SK-N-SH treated with all-trans-retinoic acid at 6 μM for 48 hours (cell line): ENCODE data around the gene SPTB.

Experiments
- ATAC-seq: fragments of 200-7000 bp; cut with Tn5 transposase; 3 replicates; pipeline ENCODE4 v1.9.1; 2020; ENCODE audit warnings: mild to moderate bottlenecking, moderate library complexity
- ESRRG ChIP-seq: fragments of 250-450 bp; sonication (Bioruptor Pico); IDR thresholded peaks from 2 replicates; pipeline ENCODE4 v1.6.1; 2021; ENCODE audit warnings: mild to moderate bottlenecking
- ISL1 ChIP-seq: fragments of 250-450 bp; sonication (Bioruptor Pico); IDR thresholded peaks from 2 replicates; pipeline ENCODE4 v2.1.2; 2022; ENCODE audit warnings: mild to moderate bottlenecking, moderate library complexity
- RARB ChIP-seq: fragments of 250-450 bp; sonication (Bioruptor Pico); IDR thresholded peaks from 2 replicates; pipeline ENCODE4 v1.8.0; 2021; ENCODE audit warnings: mild to moderate bottlenecking, moderate library complexity
- ZC3H10 ChIP-seq: fragments of 250-450 bp; sonication (Bioruptor Pico); IDR thresholded peaks from 2 replicates; pipeline ENCODE4 v1.5.1; 2021; ENCODE audit warnings: mild to moderate bottlenecking, moderate library complexity
- ZNF565 ChIP-seq: fragments of 450-650 bp; formaldehyde crosslinking; conservative IDR thresholded peaks from 2 replicates; pipeline ENCODE4 v1.5.0; 2020; ENCODE audit warnings: low read depth, mild to moderate bottlenecking, moderate library complexity
- ZNF70 ChIP-seq: fragments of 450-650 bp; formaldehyde crosslinking; IDR thresholded peaks from 2 replicates; pipeline ENCODE4 v1.5.0; 2020; ENCODE audit warnings: mild to moderate bottlenecking, moderate library complexity
- TF ChIP-seq, protein P1 (sequence below): fragments of 250-450 bp; sonication (Bioruptor Pico); IDR thresholded peaks from 2 replicates; pipeline ENCODE4 v1.8.0; 2021; ENCODE audit warnings: low read depth, mild to moderate bottlenecking, moderate library complexity, borderline replicate concordance
- TF ChIP-seq, protein P2 (sequence below): fragments of 250-450 bp; sonication (Bioruptor Pico); IDR thresholded peaks from 2 replicates; pipeline ENCODE4 v1.5.0; 2020; ENCODE audit warnings: mild to moderate bottlenecking, moderate library complexity

SPTB gene

DNA sequence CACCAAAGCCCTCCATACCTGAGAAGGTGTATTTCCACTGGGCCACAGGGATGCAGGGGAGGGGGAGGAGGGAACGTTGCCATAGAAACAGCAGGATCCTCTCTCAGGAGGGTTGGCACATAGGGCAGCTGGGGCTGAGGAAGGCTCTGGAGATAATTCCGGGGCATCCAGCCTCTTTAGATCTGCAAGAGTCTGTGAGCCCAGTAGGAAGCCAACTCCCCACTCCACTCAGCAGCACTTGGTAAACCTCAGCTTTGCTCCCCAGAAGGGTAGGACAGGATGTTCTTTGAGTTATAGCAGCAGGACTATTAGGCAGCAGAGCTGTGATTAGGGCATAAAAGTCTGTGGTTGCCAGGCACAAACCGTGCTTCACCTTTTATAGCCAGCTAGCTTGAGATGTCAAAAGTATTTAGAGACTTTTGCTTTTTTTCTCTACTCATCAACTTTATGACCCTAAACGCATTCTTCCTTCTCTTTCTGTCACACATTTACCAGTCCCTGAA lies 183.3 kb downstream of the SPTB start:
- no peak for ATAC-seq
- TF ChIP-seq, protein P1, sequence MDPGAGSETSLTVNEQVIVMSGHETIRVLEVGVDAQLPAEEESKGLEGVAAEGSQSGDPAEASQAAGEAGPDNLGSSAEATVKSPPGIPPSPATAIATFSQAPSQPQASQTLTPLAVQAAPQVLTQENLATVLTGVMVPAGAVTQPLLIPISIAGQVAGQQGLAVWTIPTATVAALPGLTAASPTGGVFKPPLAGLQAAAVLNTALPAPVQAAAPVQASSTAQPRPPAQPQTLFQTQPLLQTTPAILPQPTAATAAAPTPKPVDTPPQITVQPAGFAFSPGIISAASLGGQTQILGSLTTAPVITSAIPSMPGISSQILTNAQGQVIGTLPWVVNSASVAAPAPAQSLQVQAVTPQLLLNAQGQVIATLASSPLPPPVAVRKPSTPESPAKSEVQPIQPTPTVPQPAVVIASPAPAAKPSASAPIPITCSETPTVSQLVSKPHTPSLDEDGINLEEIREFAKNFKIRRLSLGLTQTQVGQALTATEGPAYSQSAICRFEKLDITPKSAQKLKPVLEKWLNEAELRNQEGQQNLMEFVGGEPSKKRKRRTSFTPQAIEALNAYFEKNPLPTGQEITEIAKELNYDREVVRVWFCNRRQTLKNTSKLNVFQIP (CRISPR knock-in tag): no peak
- TF ChIP-seq RARB (no peak), ZNF565 (CRISPR knock-in tag) (no peak), ZC3H10 (no peak), ISL1 (CRISPR knock-in tag) (no peak), ESRRG (CRISPR knock-in tag) (no peak), ZNF70 (no peak)
- TF ChIP-seq, protein P2, sequence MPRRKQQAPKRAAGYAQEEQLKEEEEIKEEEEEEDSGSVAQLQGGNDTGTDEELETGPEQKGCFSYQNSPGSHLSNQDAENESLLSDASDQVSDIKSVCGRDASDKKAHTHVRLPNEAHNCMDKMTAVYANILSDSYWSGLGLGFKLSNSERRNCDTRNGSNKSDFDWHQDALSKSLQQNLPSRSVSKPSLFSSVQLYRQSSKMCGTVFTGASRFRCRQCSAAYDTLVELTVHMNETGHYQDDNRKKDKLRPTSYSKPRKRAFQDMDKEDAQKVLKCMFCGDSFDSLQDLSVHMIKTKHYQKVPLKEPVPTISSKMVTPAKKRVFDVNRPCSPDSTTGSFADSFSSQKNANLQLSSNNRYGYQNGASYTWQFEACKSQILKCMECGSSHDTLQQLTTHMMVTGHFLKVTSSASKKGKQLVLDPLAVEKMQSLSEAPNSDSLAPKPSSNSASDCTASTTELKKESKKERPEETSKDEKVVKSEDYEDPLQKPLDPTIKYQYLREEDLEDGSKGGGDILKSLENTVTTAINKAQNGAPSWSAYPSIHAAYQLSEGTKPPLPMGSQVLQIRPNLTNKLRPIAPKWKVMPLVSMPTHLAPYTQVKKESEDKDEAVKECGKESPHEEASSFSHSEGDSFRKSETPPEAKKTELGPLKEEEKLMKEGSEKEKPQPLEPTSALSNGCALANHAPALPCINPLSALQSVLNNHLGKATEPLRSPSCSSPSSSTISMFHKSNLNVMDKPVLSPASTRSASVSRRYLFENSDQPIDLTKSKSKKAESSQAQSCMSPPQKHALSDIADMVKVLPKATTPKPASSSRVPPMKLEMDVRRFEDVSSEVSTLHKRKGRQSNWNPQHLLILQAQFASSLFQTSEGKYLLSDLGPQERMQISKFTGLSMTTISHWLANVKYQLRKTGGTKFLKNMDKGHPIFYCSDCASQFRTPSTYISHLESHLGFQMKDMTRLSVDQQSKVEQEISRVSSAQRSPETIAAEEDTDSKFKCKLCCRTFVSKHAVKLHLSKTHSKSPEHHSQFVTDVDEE (CRISPR knock-in tag): no peak
- TF ChIP-seq, all 23 proteins: peak for 0
